Heart left ventricle (tissue), 16 donors: Measurements from ENCODE around the gene TBKBP1. TPM values are rescaled to one million over a fixed set of nuclear protein-coding genes. Genes with fewer than 3 reads are reported as not detected.

Experiments
- ATAC-seq, 4 donors: fragments of 200-7000 bp; cut with Tn5 transposase; one replicate each; pipeline ENCODE4 v1.9.1; 2020 to 2022; ENCODE audit warnings: moderate library complexity in 4 of 4, mild to moderate bottlenecking in 3 of 4, moderate number of reproducible peaks in 1 of 4
- DNase-seq, 5 donors: peaks; one replicate each; pipeline ENCODE4 v3.0.0-alpha.2; 2020
- H3K27ac ChIP-seq, 12 donors: fragments of 200-600 bp; sonication (generic) in 4 of 12; one replicate each; pipeline versions ENCODE4 v1.5.0 to v1.8.0; 2016 to 2022; ENCODE audit warnings: mild to moderate bottlenecking in 2 of 12
- H3K27me3 ChIP-seq, 9 donors: fragments of 200-600 bp; sonication (generic) in 2 of 9; one replicate each; pipeline versions ENCODE4 v1.5.1 to v1.8.0; 2016 to 2022; ENCODE audit warnings: mild to moderate bottlenecking in 3 of 9
- H3K36me3 ChIP-seq, 9 donors: fragments of 200-600 bp; sonication (generic) in 2 of 9; one replicate each; pipeline versions ENCODE4 v1.5.0 to v1.8.0; 2018 to 2022; ENCODE audit warnings: mild to moderate bottlenecking in 2 of 9
- H3K4me1 ChIP-seq, 12 donors: fragments of 200-600 bp; sonication (generic) in 4 of 12; one replicate each; pipeline versions ENCODE4 v1.5.0 to v1.8.0; 2016 to 2022; ENCODE audit warnings: mild to moderate bottlenecking in 3 of 12
- H3K4me3 ChIP-seq, 12 donors: fragments of 200-600 bp; sonication (generic) in 4 of 12; one replicate each; pipeline versions ENCODE4 v1.5.0 to v1.8.0; 2017 to 2022; ENCODE audit warnings: mild to moderate bottlenecking in 9 of 12, moderate library complexity in 4 of 12
- H3K9me3 ChIP-seq, 12 donors: fragments of 200-600 bp; sonication (generic) in 4 of 12; one replicate each; pipeline versions ENCODE4 v1.5.0 to v1.8.0; 2016 to 2022; ENCODE audit warnings: mild to moderate bottlenecking in 1 of 12
- CTCF ChIP-seq, 12 donors: fragments of 200-600 bp; sonication (generic) in 4 of 12; IDR thresholded peaks; one replicate each; pipeline versions ENCODE4 v1.5.0 to v1.8.0; 2018 to 2022; ENCODE audit warnings: antibody characterized with exemption in 12 of 12, mild to moderate bottlenecking in 5 of 12
- POLR2A ChIP-seq, 2 donors: fragments of 450-650 bp; IDR thresholded peaks; one replicate each; pipeline ENCODE4 v1.6.1; 2017; ENCODE audit warnings: antibody characterized with exemption in 2 of 2, mild to moderate bottlenecking in 2 of 2, moderate library complexity in 2 of 2
- WGBS, 4 donors: extraction: QIAGEN DNeasy Blood & Tissue Kit in 2 of 4; methylation state at CpG; one replicate each; pipeline versions ENCODE4 v1.1.5 to v1.1.7; 2013 to 2018; 5-methylcytosine and 5-hydroxymethylcytosine counted together
- intact Hi-C, 10 donors: fragments of 100-400 bp; cut with DNase I; formaldehyde crosslinking; loops; one replicate each; pipeline versions ENCODE4 v1.11.1 to v1.14.2; 2022
- polyA plus RNA-seq, 2 donors: library from polyadenylated mRNA; stranded (reverse); fragments of 200-250 nt; gene quantifications; one replicate each; pipeline ENCODE4 v1.2.3, GENCODE V29; 2013
- total RNA-seq, 9 donors: library from RNA; depleted of rRNA in 2 of 9; stranded (reverse); fragments of >200 nt in 2 of 9; fragmentation: NEBNext Ultra II Directional in 3 of 9; extraction: Animal tissue kit (Norgen Biotek cat#: 25700) in 3 of 9; gene quantifications; one replicate each; pipeline versions ENCODE4 v1.1.0 to v1.2.4, GENCODE V29; 2016 to 2023
- donor health status: ischemic (EF 13 %, LVEDD 7.1; RV severe dilation, severe dysfunction).
- donor health status: healthy with polysubstance abuse.
- donor health status: DM: no; HTN: yes; CAD: no.
- donor health status: DM: no; HTN: no; CAD: no.
- donor health status: ischemic (EF 25% LVEDD 6.9; RV normal size, moderate dysfunction).
- donor health status: ischemic (EF 25% LVEDD 5.7; RV mildly dilated, moderate dysfunction).
- donor health status: healthy.
- donor health status: DM: yes; HTN: yes; CAD: no.
- donor health status: ischemic (EF 35%, LVEDD 5.7; RV mildly dilated, moderate dysfunction).
- donor health status: nonischemic (EF 11% LVEDD 7.7; RV severe dilation, severe dysfunction).
- donor health status: DM: yes; HTN: yes; CAD: no.
- donor health status: PGD.
- donor health status: ischemic (EF 29% LVEDD 5.4; RV normal size, mild dysfunction).
- donor health status: nonischemic (EF 23%, LVEDD 6.1; RV moderate dilation, normal function).

Gene TBKBP1
- total and polyA plus RNA-seq, 11 donors, result 11.3 to 24.8 (median 13.4) TPM

- DNase-seq, result no peak
- peaks cover 3 to 84% (median 67%) of the 10 kb centered on the region in 9 donors for H3K36me3 ChIP-seq
- H3K9me3 ChIP-seq, result no peaks in the 10 kb centered on the region
- 91 to 92% (median 91%) methylated on average over 4 of the region's 4 CpGs for WGBS, 4 donors
- H3K27me3 ChIP-seq, result no peaks in the 10 kb centered on the region
- H3K4me1 ChIP-seq, result peaks cover 0 to 25% (median 4%) of the 10 kb centered on the region in 12 donors
- H3K27ac ChIP-seq, result no peak overlapping the region
- H3K4me3 ChIP-seq, result no peak overlapping the region
- ATAC-seq, result no peak
- intact Hi-C loops, result no loop called here
- no peak for TF ChIP-seq POLR2A (IDR thresholded peaks at IDR 0.05)
- no peak for TF ChIP-seq CTCF (IDR thresholded peaks at IDR 0.05)
These were observed 9.9 kb upstream of the TBKBP1 start for GRCh38 chr17:47684025-47684424.

- H3K4me1 ChIP-seq, result peaks cover 0 to 25% (median 4%) of the 10 kb centered on the region in 12 donors
- ATAC-seq (no peak), DNase-seq (no peak)
- no peak overlapping the region for H3K4me3 ChIP-seq
- no peaks in the 10 kb centered on the region for H3K27me3 ChIP-seq
- no peaks in the 10 kb centered on the region for H3K9me3 ChIP-seq
- 84 to 88% (median 85%) methylated on average over 4 of the region's 4 CpGs for WGBS, 4 donors
- H3K27ac ChIP-seq, result no peak overlapping the region
- no peak for TF ChIP-seq POLR2A (IDR thresholded peaks at IDR 0.05)
- no peak for TF ChIP-seq CTCF (IDR thresholded peaks at IDR 0.05)
- peaks cover 3 to 78% (median 61%) of the 10 kb centered on the region in 9 donors for H3K36me3 ChIP-seq
- intact Hi-C loops, result no loop called here
These were observed 9.3 kb upstream of the TBKBP1 start for GRCh38 chr17:47684535-47685193.

- Histone ChIP-seq H3K27ac (no peak overlapping the region), H3K27me3 (no peaks in the 10 kb centered on the region), H3K4me3 (no peak overlapping the region), H3K9me3 (no peaks in the 10 kb centered on the region), H3K4me1 (peaks cover 0 to 25% (median 4%) of the 10 kb centered on the region in 12 donors), H3K36me3 (peaks cover under 1 to 67% (median 51%) of the 10 kb centered on the region in 9 donors)
- no peak for TF ChIP-seq POLR2A (IDR thresholded peaks at IDR 0.05)
- TF ChIP-seq CTCF (IDR thresholded peaks at IDR 0.05), result no peak
- ATAC-seq (no peak), DNase-seq (no peak)
- 87 to 95% (median 93%) methylated on average over 4 of the region's 4 CpGs for WGBS, 4 donors
- intact Hi-C loops, result no loop called here
These were observed 8.2 kb upstream of the TBKBP1 start for GRCh38 chr17:47685556-47686275.

DNA sequence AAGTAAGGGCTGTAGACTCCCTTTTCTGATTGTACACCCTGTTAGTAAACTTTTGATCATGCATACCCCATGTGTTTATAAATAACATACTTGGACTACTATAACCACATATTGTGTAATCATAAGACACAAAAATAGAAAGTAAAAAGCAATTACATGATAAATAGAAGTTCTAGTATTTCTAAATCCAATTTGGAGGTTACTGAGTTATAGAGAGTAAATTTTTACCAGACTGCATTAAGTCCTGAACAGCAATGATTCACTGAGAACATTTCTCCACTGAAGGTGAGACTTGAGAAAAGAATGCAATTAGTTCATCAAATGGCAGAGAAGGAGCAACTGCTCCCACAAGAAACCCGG is 7.7 kb upstream of the TBKBP1 start:
- H3K27ac ChIP-seq, result no peak overlapping the region
- no peaks in the 10 kb centered on the region for H3K27me3 ChIP-seq
- intact Hi-C loops, result no loop called here
- ATAC-seq, result no peak
- TF ChIP-seq POLR2A (IDR thresholded peaks at IDR 0.05) (no peak), CTCF (IDR thresholded peaks at IDR 0.05) (no peak)
- H3K9me3 ChIP-seq, result no peaks in the 10 kb centered on the region
- DNase-seq, result no peak
- peaks cover 0 to 62% (median 45%) of the 10 kb centered on the region in 9 donors for H3K36me3 ChIP-seq
- H3K4me1 ChIP-seq, result peaks cover 0 to 25% (median 4%) of the 10 kb centered on the region in 12 donors
- no peak overlapping the region for H3K4me3 ChIP-seq
- WGBS, 4 donors, result 77 to 95% (median 88%) methylated on average over 1 of the region's 1 CpG
